GM23338 (cell line): ENCODE measurements around the gene CDC45. TPM values are rescaled to one million over a fixed set of nuclear protein-coding genes. Genes with fewer than 3 reads are reported as not detected.

Experiments used
- ATAC-seq: fragments of 200-7000 bp; cut with Tn5 transposase; 3 replicates; pipeline ENCODE4 v1.9.1; 2020
- DNase-seq: peaks from one replicate; pipeline ENCODE4 v3.0.0-alpha.2; 2015; ENCODE audit warnings: low spot score
- H2AFZ ChIP-seq: fragments of 200-600 bp; sonication (generic); 2 replicates; pipeline ENCODE4 v1.8.0; 2016; ENCODE audit warnings: antibody characterized with exemption, mild to moderate bottlenecking, moderate library complexity
- H3F3A ChIP-seq: fragments of 200-600 bp; sonication (generic); replicated peaks from 2 replicates; pipeline ENCODE4 v1.8.0; 2017; ENCODE audit warnings: antibody characterized with exemption, mixed run types, low read depth
- H3K27ac ChIP-seq: fragments of 200-600 bp; sonication (generic); 2 replicates; pipeline ENCODE4 v1.6.1; 2016; ENCODE audit warnings: low read depth
- H3K27me3 ChIP-seq: fragments of 200-600 bp; sonication (generic); 2 replicates; pipeline ENCODE4 v1.8.0; 2016; ENCODE audit warnings: mild to moderate bottlenecking, mixed run types, moderate library complexity; ENCODE audit not compliant: insufficient read depth
- H3K36me3 ChIP-seq: fragments of 200-600 bp; sonication (generic); 2 replicates; pipeline ENCODE4 v1.8.0; 2016; ENCODE audit warnings: mild to moderate bottlenecking; ENCODE audit not compliant: insufficient read depth
- H3K4me1 ChIP-seq: fragments of 200-600 bp; sonication (generic); 2 replicates; pipeline ENCODE4 v1.8.0; 2016; ENCODE audit warnings: mild to moderate bottlenecking, moderate library complexity; ENCODE audit not compliant: insufficient read depth
- H3K4me2 ChIP-seq: fragments of 200-600 bp; sonication (generic); 2 replicates; pipeline ENCODE4 v1.7.1; 2017; ENCODE audit warnings: mixed run types
- H3K4me3 ChIP-seq: fragments of 200-600 bp; sonication (generic); 2 replicates; pipeline ENCODE4 v1.6.1; 2016; ENCODE audit warnings: mixed run types
- H3K79me2 ChIP-seq: fragments of 200-600 bp; sonication (generic); replicated peaks from 2 replicates; pipeline ENCODE4 v1.8.0; 2017; ENCODE audit warnings: mild to moderate bottlenecking; ENCODE audit not compliant: insufficient read depth
- H3K9me2 ChIP-seq: fragments of 200-600 bp; sonication (generic); 2 replicates; pipeline ENCODE4 v1.8.0; 2017; ENCODE audit not compliant: insufficient read depth
- H4K20me1 ChIP-seq: fragments of 200-600 bp; sonication (generic); replicated peaks from 2 replicates; pipeline ENCODE4 v1.8.0; 2017; ENCODE audit warnings: mild to moderate bottlenecking; ENCODE audit not compliant: insufficient read depth
- H3K27ac Mint-ChIP-seq: 2 replicates; pipeline ENCODE4 v1.8.0; 2020; ENCODE audit warnings: inconsistent platforms, mild to moderate bottlenecking, moderate library complexity, mixed read lengths
- H3K27me3 Mint-ChIP-seq: 3 replicates; pipeline ENCODE4 v1.8.0; 2022; ENCODE audit warnings: low read depth, mild to moderate bottlenecking, moderate library complexity, mixed read lengths, inconsistent platforms; ENCODE audit not compliant: insufficient read depth, poor library complexity
- H3K36me3 Mint-ChIP-seq: 3 replicates; pipeline ENCODE4 v1.8.0; 2021; ENCODE audit warnings: low read depth, mild to moderate bottlenecking, inconsistent platforms, moderate library complexity, mixed read lengths
- H3K4me1 Mint-ChIP-seq: 3 replicates; pipeline ENCODE4 v1.8.0; 2020; ENCODE audit warnings: mild to moderate bottlenecking, inconsistent platforms, mixed read lengths
- H3K4me3 Mint-ChIP-seq: 3 replicates; pipeline ENCODE4 v1.8.0; 2021; ENCODE audit warnings: moderate library complexity, mild to moderate bottlenecking, inconsistent platforms, mixed read lengths
- H3K9me3 Mint-ChIP-seq: 3 replicates; pipeline ENCODE4 v1.8.0; 2020; ENCODE audit warnings: moderate library complexity, mild to moderate bottlenecking, inconsistent platforms, mixed read lengths
- CREB1 ChIP-seq: fragments of 250-450 bp; sonication (Bioruptor Pico); IDR thresholded peaks from 2 replicates; pipeline ENCODE4 v1.5.0; 2020; ENCODE audit warnings: low read depth, mild to moderate bottlenecking, moderate library complexity
- CTCF ChIP-seq, 2 experiments: fragments of 200-600 bp in 1 of 2; sonication (generic) in 1 of 2; conservative IDR thresholded peaks; 2 replicates each; pipeline versions ENCODE4 v1.5.1 to v1.6.1; 2016 to 2017; ENCODE audit warnings: antibody characterized with exemption in 2 of 2, low read depth in 2 of 2, mild to moderate bottlenecking in 2 of 2, moderate library complexity in 1 of 2
- ETS1 ChIP-seq: IDR thresholded peaks from 2 replicates; pipeline ENCODE4 v1.6.1; 2016; ENCODE audit warnings: antibody characterized with exemption
- EZH2 ChIP-seq: fragments of 200-600 bp; sonication (generic); IDR thresholded peaks from one replicate; pipeline ENCODE4 v1.8.0; 2017; ENCODE audit warnings: antibody characterized with exemption, mild to moderate bottlenecking, low read depth; ENCODE audit not compliant: unreplicated experiment
- EZH2phosphoT487 ChIP-seq: fragments of 200-600 bp; sonication (generic); IDR thresholded peaks from one replicate; pipeline ENCODE4 v1.8.1; 2018; ENCODE audit warnings: antibody characterized with exemption; ENCODE audit not compliant: unreplicated experiment
- JUNB ChIP-seq: IDR thresholded peaks from one replicate; pipeline ENCODE4 v1.6.1; 2016; ENCODE audit warnings: antibody characterized with exemption; ENCODE audit not compliant: unreplicated experiment
- NANOG ChIP-seq: IDR thresholded peaks from 2 replicates; pipeline ENCODE4 v1.6.1; 2016; ENCODE audit warnings: antibody characterized with exemption, borderline replicate concordance
- POLR2AphosphoS5 ChIP-seq: IDR thresholded peaks from 2 replicates; pipeline ENCODE4 v1.6.1; 2016; ENCODE audit warnings: antibody characterized with exemption, low read depth
- REST ChIP-seq: IDR thresholded peaks from one replicate; pipeline ENCODE4 v1.6.1; 2018; ENCODE audit warnings: antibody characterized with exemption; ENCODE audit not compliant: unreplicated experiment
- STAT1 ChIP-seq: IDR thresholded peaks from one replicate; pipeline ENCODE4 v1.6.1; 2016; ENCODE audit warnings: antibody characterized with exemption; ENCODE audit not compliant: unreplicated experiment
- ZNF331 ChIP-seq: fragments of 250-450 bp; sonication (Bioruptor Pico); IDR thresholded peaks from 2 replicates; pipeline ENCODE4 v1.5.0; 2020; ENCODE audit warnings: low read depth, mild to moderate bottlenecking, moderate library complexity
- polyA plus RNA-seq: library from polyadenylated mRNA; unstranded; fragments of >200 nt; fragmentation: Nextera tagmentation; extraction: Ambion mirVana; gene quantifications from 2 replicates; pipeline ENCODE4 v1.2.1, GENCODE V29; 2016
- total RNA-seq: library from RNA; depleted of rRNA; stranded (reverse); fragments of >200 nt; shearing (Covaris generic); gene quantifications from 2 replicates; pipeline ENCODE4 v1.2.3, GENCODE V29; 2014

Gene CDC45
- total and polyA plus RNA-seq, 2 experiments from 2014 or later: 29.0 to 30.3 TPM

GRCh38 chr22:19438298-19438697 lies 41.4 kb upstream of the CDC45 start:
- Histone ChIP-seq H3F3A (peaks cover 4% of the 10 kb centered on the region; the same call in 1 of the 2 replicates), H3K79me2 (peaks cover 22% of the 10 kb centered on the region), H3K4me2 (no peak overlapping the region), H4K20me1 (peaks cover 44% of the 10 kb centered on the region), H3K36me3 (no peaks in the 10 kb centered on the region), H3K27ac (no peak overlapping the region), H3K4me3 (no peak overlapping the region), H2AFZ (no peak overlapping the region), H3K9me2 (no peaks in the 10 kb centered on the region), H3K27me3 (no peaks in the 10 kb centered on the region), H3K4me1 (0 out of 2 replicates have a peak, but pooled peaks cover 2% of the 10 kb centered on the region)
- no peaks in the 10 kb centered on the region for H3K9me3 Mint-ChIP-seq
- peaks cover 9% of the 10 kb centered on the region for H3K27me3 Mint-ChIP-seq
- peaks cover 21% of the 10 kb centered on the region for H3K36me3 Mint-ChIP-seq
- H3K4me3 Mint-ChIP-seq: no peak overlapping the region
- DNase-seq (no peak), ATAC-seq (no peak)
- TF ChIP-seq NANOG (no peak), POLR2AphosphoS5 (no peak), JUNB (no peak), STAT1 (no peak), EZH2phosphoT487 (no peak), EZH2 (no peak), ETS1 (no peak), REST (no peak)
- no peaks in the 10 kb centered on the region; the same call in 2 of the 3 replicates for H3K4me1 Mint-ChIP-seq
- H3K27ac Mint-ChIP-seq: no peak overlapping the region

- H3K36me3 Mint-ChIP-seq: peaks cover 23% of the 10 kb centered on the region
- no peaks in the 10 kb centered on the region for H3K9me3 Mint-ChIP-seq
- H3K4me3 ChIP-seq: no peak overlapping the region
- H3K4me2 ChIP-seq: no peak overlapping the region
- H3K4me1 ChIP-seq: no peaks in the 10 kb centered on the region
- no peak overlapping the region for H3K27ac ChIP-seq
- DNase-seq (no peak), ATAC-seq (no peak)
- no peak overlapping the region for H3K4me3 Mint-ChIP-seq
- H2AFZ ChIP-seq: no peak overlapping the region
- peaks cover 51% of the 10 kb centered on the region for H4K20me1 ChIP-seq
- no peaks in the 10 kb centered on the region; the same call in 1 of the 2 replicates for H3K36me3 ChIP-seq
- H3K27ac Mint-ChIP-seq: no peak overlapping the region
- no peaks in the 10 kb centered on the region for H3F3A ChIP-seq
- H3K4me1 Mint-ChIP-seq: no peaks in the 10 kb centered on the region; the same call in 2 of the 3 replicates
- peaks cover 37% of the 10 kb centered on the region for H3K79me2 ChIP-seq
- no peaks in the 10 kb centered on the region for H3K27me3 ChIP-seq
- H3K27me3 Mint-ChIP-seq: peaks cover 9% of the 10 kb centered on the region
- no peaks in the 10 kb centered on the region for H3K9me2 ChIP-seq
- TF ChIP-seq CREB1 (no peak), STAT1 (no peak), ZNF331 (CRISPR knock-in tag) (no peak), POLR2AphosphoS5 (no peak), REST (no peak), JUNB (no peak), EZH2phosphoT487 (no peak), ETS1 (no peak), EZH2 (no peak), CTCF (conservative IDR thresholded peaks at IDR 0.05; ENCODE audit: low read depth in 2 of 2) (no peak)
These were observed 39.1 kb upstream of the CDC45 start for GRCh38 chr22:19440411-19441195.
